ENCODE results near the gene CWC15. TPM values are rescaled to one million over a fixed set of nuclear protein-coding genes. Genes with fewer than 3 reads are reported as not detected.
A peak's percentile ranks its signal among the peaks of the same experiment; 100 is the strongest.
"Not testable (repeated sequence)": the region's sequence is repeated elsewhere in the genome, so short reads cannot be mapped to it uniquely, and the experiment has no call there.

Gene CWC15
- 10 to 100 TPM; 21.2 to 34.1 (median 27.3) TPM for total RNA-seq
- 10 to 100 TPM; 52.5 to 53.5 TPM for polyA plus RNA-seq

GRCh38 chr11:94973099-94973968, at the start of gene CWC15, which contains the start of gene KDM4D:
TSS of gene CWC15 (minus strand) at chr11:94973556. CDS start at chr11:94972185, 1,371 bp downstream.
TSS of gene KDM4D (plus strand) at chr11:94973709. CDS start at chr11:94997373, 23,664 bp downstream.
- H3K36me3 ChIP-seq = peaks cover 0 to 27% (median 26%) of the 10 kb centered on the region in 3 donors
- peak within 1 kb of the TSS; percentile 51 to 94 (median 84) for H3K4me3 ChIP-seq
- peak; percentile 94 for FAIRE-seq
- peaks cover 7 to 12% (median 10%) of the 10 kb centered on the region in 3 donors for H3K4me1 ChIP-seq
- no peaks in the 10 kb centered on the region for H3K27me3 ChIP-seq
- intact Hi-C loops (cut with DNase I) = no loop called here
- DNase-seq = peak; percentile 89 to 96 (median 94)
- 0 to 1% methylated on average over 65 of the region's 66 CpGs for WGBS, 2 donors
- peak; percentile 100 for ATAC-seq
- H3K27ac ChIP-seq = peak within 1 kb of the TSS; percentile 29 to 68 (median 57)
- no peaks in the 10 kb centered on the region for H3K9me3 ChIP-seq
- TF ChIP-seq, protein P1, sequence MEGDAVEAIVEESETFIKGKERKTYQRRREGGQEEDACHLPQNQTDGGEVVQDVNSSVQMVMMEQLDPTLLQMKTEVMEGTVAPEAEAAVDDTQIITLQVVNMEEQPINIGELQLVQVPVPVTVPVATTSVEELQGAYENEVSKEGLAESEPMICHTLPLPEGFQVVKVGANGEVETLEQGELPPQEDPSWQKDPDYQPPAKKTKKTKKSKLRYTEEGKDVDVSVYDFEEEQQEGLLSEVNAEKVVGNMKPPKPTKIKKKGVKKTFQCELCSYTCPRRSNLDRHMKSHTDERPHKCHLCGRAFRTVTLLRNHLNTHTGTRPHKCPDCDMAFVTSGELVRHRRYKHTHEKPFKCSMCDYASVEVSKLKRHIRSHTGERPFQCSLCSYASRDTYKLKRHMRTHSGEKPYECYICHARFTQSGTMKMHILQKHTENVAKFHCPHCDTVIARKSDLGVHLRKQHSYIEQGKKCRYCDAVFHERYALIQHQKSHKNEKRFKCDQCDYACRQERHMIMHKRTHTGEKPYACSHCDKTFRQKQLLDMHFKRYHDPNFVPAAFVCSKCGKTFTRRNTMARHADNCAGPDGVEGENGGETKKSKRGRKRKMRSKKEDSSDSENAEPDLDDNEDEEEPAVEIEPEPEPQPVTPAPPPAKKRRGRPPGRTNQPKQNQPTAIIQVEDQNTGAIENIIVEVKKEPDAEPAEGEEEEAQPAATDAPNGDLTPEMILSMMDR (IDR thresholded peaks at IDR 0.05) = no peak

DNA sequence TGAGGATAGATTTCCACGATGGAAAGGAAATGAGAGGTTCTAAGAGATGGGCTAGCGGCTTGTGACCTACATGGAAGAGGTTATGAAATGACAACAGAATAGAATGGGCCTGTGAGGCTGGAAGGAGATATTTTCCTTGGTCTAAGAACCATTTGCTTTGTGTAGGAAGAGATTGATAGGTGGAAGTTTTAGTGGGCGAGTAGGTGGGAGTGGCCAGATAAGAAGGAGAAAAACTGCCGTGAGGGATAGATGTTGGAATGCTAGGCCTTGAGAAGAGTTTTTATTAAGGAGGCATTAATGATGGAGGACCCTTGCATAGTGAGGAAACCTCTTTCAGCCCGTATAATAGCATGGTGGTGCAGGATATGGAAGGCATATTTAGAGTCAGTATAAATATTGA, 48.1 kb upstream of the CWC15 start:
- not testable (repeated sequence) for ATAC-seq

GRCh38 chr11:95016139-95016538, 42.8 kb upstream of the CWC15 start:
- Histone ChIP-seq H3K27ac (no peak overlapping the region), H3K9me3 (no peaks in the 10 kb centered on the region), H3K4me1 (no peaks in the 10 kb centered on the region), H3K27me3 (no peaks in the 10 kb centered on the region), H3K36me3 (no peaks in the 10 kb centered on the region), H3K4me3 (no peak overlapping the region)
- FAIRE-seq (no peak), DNase-seq (no peak), ATAC-seq (no peak)
- intact Hi-C loops (cut with DNase I) = no loop called here
- TF ChIP-seq, protein P1 (IDR thresholded peaks at IDR 0.05) = no peak
- 46 to 52% methylated on average over 2 of the region's 2 CpGs for WGBS, 2 donors

More for the DNA sequence above, 48.1 kb upstream of the CWC15 start:
- H3K36me3 ChIP-seq; H3K27me3 ChIP-seq; H3K4me1 ChIP-seq; FAIRE-seq; H3K9me3 ChIP-seq; DNase-seq; intact Hi-C loops (cut with DNase I); H3K4me3 ChIP-seq; H3K27ac ChIP-seq: not testable (repeated sequence)
- 80 to 84% methylated on average over 5 of the region's 5 CpGs for WGBS, 2 donors

- Histone ChIP-seq H3K36me3 (no peaks in the 10 kb centered on the region), H3K4me3 (no peak overlapping the region), H3K27me3 (no peaks in the 10 kb centered on the region), H3K27ac (no peak overlapping the region), H3K4me1 (no peaks in the 10 kb centered on the region), H3K9me3 (no peaks in the 10 kb centered on the region)
- DNase-seq (peak in 5 of 6 donors; percentile 17 to 63 (median 56)), FAIRE-seq (no peak), ATAC-seq (peak; percentile 70 to 100 (median 88))
- intact Hi-C loops (cut with DNase I) = no loop called here
- 66 to 70% methylated on average over 12 of the region's 12 CpGs for WGBS, 2 donors
- TF ChIP-seq, protein P1 (IDR thresholded peaks at IDR 0.05) = no peak
Measured at GRCh38 chr11:95014184-95014821, 40.9 kb upstream of the CWC15 start.

- H3K27ac ChIP-seq = no peak overlapping the region
- no peak for ATAC-seq
- FAIRE-seq = no peak
- intact Hi-C loops (cut with DNase I) = no loop called here
- H3K27me3 ChIP-seq = no peaks in the 10 kb centered on the region
- H3K4me1 ChIP-seq = no peaks in the 10 kb centered on the region
- no peak overlapping the region for H3K4me3 ChIP-seq
- DNase-seq = no peak
- no peaks in the 10 kb centered on the region for H3K9me3 ChIP-seq
- TF ChIP-seq, protein P1 (IDR thresholded peaks at IDR 0.05) = no peak
- H3K36me3 ChIP-seq = no peaks in the 10 kb centered on the region
Measured at GRCh38 chr11:95011376-95011775, 38.0 kb upstream of the CWC15 start.

Measured in pancreas (tissue), 10 donors.